ENCODE data around the gene GXYLT2. TPM values are rescaled to one million over a fixed set of nuclear protein-coding genes. Genes with fewer than 3 reads are reported as not detected.

The GXYLT2 gene
- total and polyA plus RNA-seq, 8 donors = 12.4 to 27.9 (median 16.7) TPM

GRCh38 chr3:72972706-72973030 is 84.8 kb downstream of the GXYLT2 start:
- ATAC-seq (no peak), DNase-seq (no peak)
- no peaks in the 10 kb centered on the region for H3K9me3 ChIP-seq
- H3K4me3 ChIP-seq = no peak overlapping the region
- H3K4me1 ChIP-seq = peaks cover 0 to 4% of the 10 kb centered on the region in 2 donors
- H3K27me3 ChIP-seq = no peaks in the 10 kb centered on the region
- TF ChIP-seq CTCF (IDR thresholded peaks at IDR 0.05) = no peak
- H3K27ac ChIP-seq = no peak overlapping the region
- no peaks in the 10 kb centered on the region for H3K36me3 ChIP-seq
- intact Hi-C loops (cut with DNase I) = no loop called here

- intact Hi-C loops (cut with DNase I) = no loop called here
- H3K4me3 ChIP-seq = no peak overlapping the region
- no peak for TF ChIP-seq CTCF (IDR thresholded peaks at IDR 0.05)
- no peaks in the 10 kb centered on the region for H3K36me3 ChIP-seq
- H3K27me3 ChIP-seq = no peaks in the 10 kb centered on the region
- DNase-seq = no peak
- peaks cover 0 to 4% of the 10 kb centered on the region in 2 donors for H3K4me1 ChIP-seq
- H3K27ac ChIP-seq = no peak overlapping the region
- no peaks in the 10 kb centered on the region for H3K9me3 ChIP-seq
- no peak for ATAC-seq
Measured at GRCh38 chr3:72973031-72973723, 85.3 kb downstream of the GXYLT2 start.

GRCh38 chr3:72973786-72974185 is 85.9 kb downstream of the GXYLT2 start:
- no peaks in the 10 kb centered on the region for H3K36me3 ChIP-seq
- TF ChIP-seq CTCF (IDR thresholded peaks at IDR 0.05) = no peak
- H3K27ac ChIP-seq = no peak overlapping the region
- peaks cover 0 to 4% of the 10 kb centered on the region in 2 donors for H3K4me1 ChIP-seq
- no peaks in the 10 kb centered on the region for H3K9me3 ChIP-seq
- H3K27me3 ChIP-seq = no peaks in the 10 kb centered on the region
- no peak overlapping the region for H3K4me3 ChIP-seq
- ATAC-seq (no peak), DNase-seq (no peak)
- intact Hi-C loops (cut with DNase I) = no loop called here

- Histone ChIP-seq H3K9me3 (no peaks in the 10 kb centered on the region), H3K27ac (no peak overlapping the region), H3K36me3 (no peaks in the 10 kb centered on the region), H3K4me3 (no peak overlapping the region), H3K4me1 (peaks cover 0 to 4% of the 10 kb centered on the region in 2 donors), H3K27me3 (no peaks in the 10 kb centered on the region)
- no peak for ATAC-seq
- DNase-seq = no peak
- intact Hi-C loops (cut with DNase I) = no loop called here
- no peak for TF ChIP-seq CTCF (IDR thresholded peaks at IDR 0.05)
Measured at GRCh38 chr3:72974956-72975355, 87.1 kb downstream of the GXYLT2 start.

GRCh38 chr3:72976281-72976741 is 88.5 kb downstream of the GXYLT2 start:
- Histone ChIP-seq H3K27me3 (no peaks in the 10 kb centered on the region), H3K36me3 (no peaks in the 10 kb centered on the region), H3K4me3 (no peak overlapping the region), H3K27ac (peak overlapping the region in 1 of 2 donors; percentile 64), H3K9me3 (no peaks in the 10 kb centered on the region), H3K4me1 (peaks cover 0 to 4% of the 10 kb centered on the region in 2 donors)
- intact Hi-C loops (cut with DNase I) = no loop called here
- TF ChIP-seq CTCF (IDR thresholded peaks at IDR 0.05) = no peak
- no peak for ATAC-seq
- no peak for DNase-seq
